Measurements from ENCODE around the gene MERTK.
"Not testable (repeated sequence)": the region's sequence is repeated elsewhere in the genome, so short reads cannot be mapped to it uniquely, and the experiment has no call there.

The MERTK gene

GRCh38 chr2:112040066-112040465, 141.7 kb downstream of the MERTK start:
- DNase-seq (ENCODE audit: low read depth in 2 of 2): not testable (repeated sequence)

- not testable (repeated sequence) for DNase-seq (ENCODE audit: low read depth in 2 of 2)
Observed at GRCh38 chr2:112041460-112041859, 143.1 kb downstream of the MERTK start.

- no peak for DNase-seq (ENCODE audit: low read depth in 2 of 2)
Observed at GRCh38 chr2:112045446-112046014, 147.1 kb downstream of the MERTK start.

DNA sequence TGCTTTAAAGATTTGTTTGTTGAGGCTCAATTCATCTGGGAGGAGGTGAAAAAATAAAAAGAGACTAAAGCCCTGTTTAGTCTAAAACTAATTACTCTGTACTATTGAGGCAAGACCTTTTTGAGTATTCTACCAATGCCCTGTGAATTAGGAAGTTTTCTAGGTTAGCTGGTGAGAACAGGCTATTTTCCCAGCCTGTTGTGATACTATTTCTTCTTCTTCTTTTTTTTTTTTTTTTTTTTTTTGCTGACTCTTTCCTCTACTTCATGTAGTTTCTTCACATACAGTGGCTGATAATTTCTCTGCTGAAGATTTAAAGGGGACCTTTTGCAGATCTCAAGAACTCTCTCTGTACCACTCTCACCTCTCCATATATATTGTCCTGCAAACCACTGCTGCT, 147.8 kb downstream of the MERTK start:
- no peak for DNase-seq (ENCODE audit: low read depth in 2 of 2)

- DNase-seq (ENCODE audit: low read depth in 2 of 2): no peak
Observed at GRCh38 chr2:112047537-112048235, 149.3 kb downstream of the MERTK start.

GRCh38 chr2:112048236-112048592, 149.8 kb downstream of the MERTK start:
- DNase-seq (ENCODE audit: low read depth in 2 of 2): no peak

GRCh38 chr2:112048887-112049286, 150.5 kb downstream of the MERTK start:
- no peak for DNase-seq (ENCODE audit: low read depth in 2 of 2)

DNA sequence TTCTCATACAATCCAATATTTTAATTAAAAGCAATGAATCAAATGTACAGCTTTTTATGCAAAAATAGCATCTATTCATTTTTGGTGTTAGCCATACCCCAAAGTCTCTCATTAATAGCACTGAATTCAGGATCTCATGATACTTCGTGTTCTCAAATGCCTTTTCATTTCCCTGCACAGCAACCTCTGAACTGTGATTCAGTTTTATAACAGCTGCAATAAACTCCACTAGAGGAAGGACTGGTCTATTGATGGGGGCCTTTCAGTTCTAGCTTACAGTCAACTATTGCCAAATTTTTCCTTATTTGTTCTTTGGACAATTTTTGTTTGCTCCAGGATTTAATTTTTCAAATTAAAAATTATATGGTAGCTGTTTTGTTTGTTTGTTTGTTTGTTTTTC, 151.9 kb downstream of the MERTK start:
- DNase-seq (ENCODE audit: low read depth in 2 of 2): no peak

GRCh38 chr2:112053917-112054846, 155.8 kb downstream of the MERTK start:
- DNase-seq (ENCODE audit: low read depth in 2 of 2): peak; percentile 89 to 99

GRCh38 chr2:112054847-112055729, 156.7 kb downstream of the MERTK start, which contains the start of gene TMEM87B:
TSS of gene TMEM87B (plus strand) at chr2:112055269. CDS start at chr2:112055592, 323 bp downstream.
- DNase-seq (ENCODE audit: low read depth in 2 of 2): peak; percentile 97 to 98

GRCh38 chr2:112055730-112056625, 157.6 kb downstream of the MERTK start:
- DNase-seq (ENCODE audit: low read depth in 2 of 2): peak; percentile 6 to 25

- DNase-seq (ENCODE audit: low read depth in 2 of 2): no peak
Observed at GRCh38 chr2:112056626-112056987, 158.2 kb downstream of the MERTK start.

DNA sequence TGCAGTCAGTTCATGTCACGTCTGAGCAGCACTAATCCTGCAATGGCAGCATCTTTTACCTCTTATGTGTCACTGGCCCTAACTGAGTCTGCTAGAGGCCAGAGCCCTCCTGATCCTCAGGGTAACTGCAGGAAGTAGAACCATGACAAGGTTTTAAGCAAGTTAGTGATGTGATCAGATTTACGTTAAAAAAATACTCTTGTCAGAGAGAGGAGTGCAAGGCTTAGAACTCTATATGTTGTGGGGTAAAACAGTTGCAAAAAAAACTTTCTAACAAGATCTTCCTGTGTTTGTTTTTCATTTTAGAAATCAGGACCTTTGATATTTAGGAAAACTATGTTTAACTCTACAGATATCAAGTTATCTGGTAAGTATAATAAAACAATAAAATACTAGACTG, 161.3 kb downstream of the MERTK start:
- DNase-seq (ENCODE audit: low read depth in 2 of 2): no peak

DNA sequence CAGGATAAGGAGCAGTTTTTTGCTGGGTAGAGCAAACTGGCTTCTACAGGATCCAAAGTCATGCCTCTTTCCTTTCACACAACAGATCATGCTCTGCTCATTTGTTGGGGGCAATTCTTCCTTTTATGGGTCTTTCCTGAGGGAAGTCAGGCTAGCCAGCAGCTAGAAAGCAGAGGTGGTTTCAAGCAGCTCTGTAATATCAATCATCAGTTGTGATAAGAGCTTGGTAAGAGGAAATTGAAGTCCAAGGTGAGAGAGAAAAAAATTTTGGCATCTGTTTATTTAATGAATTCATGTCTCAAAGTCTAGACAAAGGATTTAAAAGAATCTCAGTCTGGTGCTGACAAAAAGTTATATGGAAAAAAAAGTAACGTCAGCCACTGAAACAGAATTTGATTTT, 162.9 kb downstream of the MERTK start:
- no peak for DNase-seq (ENCODE audit: low read depth in 2 of 2)

DNA sequence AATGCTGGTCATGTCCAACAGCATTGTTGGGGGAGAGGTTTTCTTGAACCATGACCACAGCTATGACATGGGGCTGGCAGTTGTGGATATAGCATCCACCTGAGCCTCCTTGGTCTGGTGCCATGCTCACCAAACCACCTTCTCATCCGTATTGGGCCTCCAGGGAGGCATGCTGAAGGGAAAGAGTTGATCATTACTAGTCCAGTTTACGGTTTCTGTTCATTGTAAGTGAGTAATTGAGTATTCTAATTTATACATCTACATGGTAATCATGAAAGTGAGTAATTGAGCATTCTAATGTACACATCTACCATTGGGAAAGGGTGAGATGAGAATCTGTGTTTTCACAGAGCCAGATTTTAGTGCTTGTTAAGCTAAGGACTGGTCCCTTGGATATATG, 163.4 kb downstream of the MERTK start:
- no peak for DNase-seq (ENCODE audit: low read depth in 2 of 2)

GRCh38 chr2:112062894-112063293, 164.5 kb downstream of the MERTK start:
- no peak for DNase-seq (ENCODE audit: low read depth in 2 of 2)

GRCh38 chr2:112065486-112065885, 167.1 kb downstream of the MERTK start:
- no peak for DNase-seq (ENCODE audit: low read depth in 2 of 2)

DNA sequence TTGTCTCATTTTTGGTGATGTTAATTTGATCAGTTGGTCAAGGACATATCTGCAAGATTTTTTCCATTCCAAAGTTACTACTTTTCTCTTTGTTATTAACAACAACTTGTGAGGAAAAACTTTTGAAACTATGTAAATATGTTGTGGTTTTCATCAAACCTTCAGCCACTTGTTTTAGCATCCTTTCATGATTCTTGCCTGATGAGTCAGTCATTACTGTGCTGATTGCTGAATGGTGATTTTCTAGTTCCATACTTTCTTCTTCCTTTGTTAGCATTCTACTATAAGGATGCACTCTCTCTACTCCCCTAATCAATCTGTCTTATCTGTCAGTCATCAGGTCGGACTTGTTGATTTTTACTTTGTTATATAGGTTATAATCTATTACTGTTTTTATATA, 167.6 kb downstream of the MERTK start:
- no peak for DNase-seq (ENCODE audit: low read depth in 2 of 2)

- DNase-seq (ENCODE audit: low read depth in 2 of 2): not testable (repeated sequence)
Observed at GRCh38 chr2:112069794-112070193, 171.4 kb downstream of the MERTK start.

- no peak for DNase-seq (ENCODE audit: low read depth in 2 of 2)
Observed at GRCh38 chr2:112073875-112074274, 175.5 kb downstream of the MERTK start.

DNA sequence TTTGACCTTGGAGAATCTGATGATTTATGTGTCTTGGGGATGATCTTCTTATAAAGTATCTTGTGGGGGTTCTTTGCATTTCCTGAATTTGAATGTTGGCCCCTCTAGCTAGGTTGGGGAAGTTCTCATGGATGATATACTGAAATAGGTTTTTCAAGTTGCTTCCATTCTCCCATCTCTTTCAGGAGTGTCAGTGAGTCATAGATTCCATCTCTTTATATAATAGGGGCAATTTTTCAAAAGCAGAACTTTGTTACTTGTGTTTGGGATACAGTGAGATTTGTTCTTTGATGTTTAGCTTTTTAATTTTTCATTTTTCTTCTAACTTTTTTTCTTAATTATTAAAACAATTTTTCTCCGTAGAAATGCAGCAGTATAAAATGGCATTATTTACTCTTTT, 176.1 kb downstream of the MERTK start:
- no peak for DNase-seq (ENCODE audit: low read depth in 2 of 2)

Data from stimulated activated CD4-positive, alpha-beta T cell treated with anti-CD3 and anti-CD28 coated beads, Interleukin-12 subunit alpha, Interleukin-12 subunit beta, amount 100 ng/mL, for 24 hours (primary cell).